HG02642 (cell line): ENCODE results near the gene ITIH4.

ENCODE experiments used
- ATAC-seq: cut with Tn5 transposase; IDR thresholded peaks from one replicate; pipeline ENCODE4 v1.9.1; 2021; ENCODE audit warnings: mild to moderate bottlenecking; ENCODE audit not compliant: unreplicated experiment, poor library complexity

ITIH4 gene

GRCh38 chr3:52830535-52831258 is at the start of gene ITIH4:
Gene ITIH4, minus strand, starts transcription at chr3:52830672. Its CDS starts 30 bp downstream, at chr3:52830642.
- ATAC-seq, result no peak

DNA sequence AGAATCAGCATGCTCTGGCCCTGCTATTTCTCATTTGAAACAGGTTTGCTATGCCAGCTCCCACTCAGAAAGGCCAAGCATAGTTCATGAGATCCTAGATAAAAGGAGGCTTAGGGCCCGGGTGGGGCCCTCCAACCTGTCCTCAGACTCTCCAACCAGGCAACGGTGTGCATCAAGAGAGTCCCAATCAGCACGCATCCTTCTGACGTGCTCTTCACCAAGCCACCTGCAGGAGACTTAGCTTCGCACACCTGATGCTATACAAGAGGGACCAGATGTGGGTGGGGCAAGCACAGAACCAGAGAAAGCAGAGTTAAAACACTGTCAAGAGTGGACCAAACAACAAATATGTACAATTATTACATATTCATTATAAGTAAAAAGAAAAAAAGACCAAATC is 49.6 kb upstream of the ITIH4 start:
- ATAC-seq, result peak; percentile 7

DNA sequence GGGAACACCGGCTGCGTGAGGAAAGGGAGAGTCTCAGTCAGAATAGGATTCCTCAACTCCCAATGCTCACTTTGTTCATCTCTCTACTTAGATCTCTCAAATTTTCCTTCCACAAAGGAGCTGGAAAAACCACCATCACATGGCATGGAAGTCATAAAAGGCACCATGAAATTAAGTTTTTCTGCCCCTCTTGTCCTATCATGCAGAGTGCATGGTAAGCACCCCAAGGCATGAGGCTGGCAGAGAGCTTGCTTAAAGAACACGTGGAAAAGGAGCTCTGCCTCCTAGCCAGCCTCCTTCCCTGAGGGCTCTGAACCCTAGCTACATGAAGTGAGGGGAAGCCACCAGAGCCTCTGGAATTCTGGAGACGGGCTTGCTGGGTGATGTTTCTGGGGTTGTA is 49.1 kb upstream of the ITIH4 start:
- no peak for ATAC-seq

- ATAC-seq, result no peak
Observed at GRCh38 chr3:52879090-52879489, 48.6 kb upstream of the ITIH4 start.

DNA sequence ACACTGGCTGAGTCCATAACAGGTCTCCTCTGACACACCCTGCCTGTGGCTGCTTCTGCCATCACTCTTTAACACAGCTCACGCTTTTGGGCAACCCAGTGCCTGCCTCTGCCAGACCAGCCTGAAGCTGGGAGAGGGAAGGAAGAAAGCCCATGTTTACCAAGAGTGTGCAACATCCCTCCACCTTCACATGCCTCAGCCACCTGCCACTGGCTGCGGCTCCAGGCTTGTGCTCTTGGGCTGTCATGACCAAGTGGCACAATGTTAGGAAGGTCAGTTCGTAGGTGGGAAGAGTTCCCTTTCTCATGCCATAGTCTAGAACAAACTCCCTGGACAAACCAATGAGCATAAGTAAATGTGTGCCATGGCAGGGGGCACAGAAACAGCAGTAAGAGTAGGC is 46.6 kb upstream of the ITIH4 start:
- ATAC-seq, result no peak

DNA sequence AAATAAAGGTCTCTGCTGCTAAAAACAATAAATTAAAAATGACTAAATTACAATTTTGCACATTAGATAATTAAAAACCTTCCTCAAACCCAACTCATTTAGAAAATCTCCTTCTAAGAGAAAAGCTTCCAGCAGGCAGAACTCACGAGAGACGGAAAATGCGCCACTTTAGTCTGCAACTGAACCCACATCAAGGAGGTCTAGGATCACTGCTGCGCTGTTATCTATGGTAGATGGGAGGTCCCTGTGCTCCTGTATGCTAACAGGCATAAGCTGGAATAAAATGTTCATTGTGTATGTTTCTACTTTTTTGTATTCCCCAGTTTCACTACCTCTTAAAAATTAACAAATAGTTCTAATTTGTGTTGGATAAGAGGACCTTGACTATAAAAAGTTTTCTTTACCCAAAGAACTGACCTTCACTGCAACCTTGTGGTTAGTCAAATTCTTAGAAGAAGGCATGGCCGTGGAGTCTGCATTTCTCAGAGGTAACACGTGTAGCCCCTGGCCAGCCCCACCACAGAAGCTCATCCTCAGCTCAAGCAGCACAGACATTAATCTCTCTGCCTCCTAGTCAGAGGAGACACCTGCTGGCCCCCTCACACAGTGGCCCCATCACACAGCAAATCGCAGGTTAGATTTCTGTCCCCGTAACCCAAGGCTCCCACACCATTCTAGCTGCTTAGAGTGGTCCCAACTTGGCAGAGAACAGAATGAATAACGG is 44.6 kb upstream of the ITIH4 start:
- no peak for ATAC-seq

DNA sequence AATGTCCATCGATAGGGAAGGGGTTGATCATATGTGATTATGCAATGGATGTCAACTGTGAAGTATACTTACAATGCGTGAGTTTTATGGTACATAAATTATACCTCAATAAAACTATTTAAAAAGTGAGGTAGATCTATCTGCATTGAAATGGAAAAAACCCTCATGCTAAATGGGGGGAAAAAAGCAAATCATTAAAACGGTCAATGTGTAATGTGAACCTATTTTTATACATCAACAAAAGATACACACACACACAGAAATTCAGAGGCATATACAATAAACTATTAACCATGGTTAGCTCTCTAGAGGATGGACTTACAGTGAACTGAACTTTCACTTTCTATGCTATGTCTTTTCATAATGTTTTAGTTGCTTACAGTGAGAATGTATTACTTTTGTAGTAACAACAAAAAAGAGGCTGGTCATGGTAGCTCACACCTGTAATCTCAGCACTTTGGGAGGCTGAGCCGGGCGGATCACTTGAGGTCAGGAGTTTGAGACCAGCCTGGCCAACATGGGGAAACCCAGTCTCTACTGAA is 43.8 kb upstream of the ITIH4 start:
- no peak for ATAC-seq

DNA sequence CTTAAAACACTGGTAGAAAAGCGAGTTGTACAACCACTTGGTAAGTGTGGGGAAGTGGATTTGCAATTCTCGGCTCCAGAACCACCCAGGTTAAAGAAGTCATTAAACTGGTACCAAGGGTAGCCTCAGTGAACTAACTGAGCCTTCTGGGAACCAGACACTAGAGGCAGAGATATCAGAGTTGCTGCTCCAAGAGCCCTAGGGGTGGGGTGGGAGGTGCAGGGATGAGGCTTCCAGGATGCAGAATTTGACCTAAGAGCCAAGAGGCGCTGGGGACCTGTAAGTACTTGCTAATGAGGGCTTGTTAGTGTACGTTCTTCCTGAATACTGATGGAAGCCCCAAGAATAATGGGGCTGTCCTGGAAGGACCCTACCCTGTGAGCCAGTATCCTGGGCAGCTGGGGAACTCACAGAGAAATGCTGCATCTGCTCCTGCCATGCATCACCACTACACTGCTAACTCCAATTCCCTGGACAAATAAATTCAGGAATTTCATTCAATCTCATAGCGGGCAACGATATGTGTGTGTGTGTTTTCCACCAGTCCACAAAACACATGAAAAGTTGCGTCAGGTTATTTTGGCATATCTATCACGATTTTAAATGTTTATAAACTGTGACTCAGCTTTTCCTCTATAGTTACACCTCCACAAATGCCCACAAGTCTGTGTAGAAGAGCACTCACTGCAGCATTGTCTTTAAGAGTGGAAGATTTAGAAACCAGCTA is 43.1 kb upstream of the ITIH4 start:
- no peak for ATAC-seq

GRCh38 chr3:52872245-52872644 is 41.8 kb upstream of the ITIH4 start:
- ATAC-seq, result no peak

GRCh38 chr3:52871761-52872160 is 41.3 kb upstream of the ITIH4 start:
- ATAC-seq, result no peak

- ATAC-seq, result no peak
Observed at GRCh38 chr3:52870471-52870870, 40.0 kb upstream of the ITIH4 start.

DNA sequence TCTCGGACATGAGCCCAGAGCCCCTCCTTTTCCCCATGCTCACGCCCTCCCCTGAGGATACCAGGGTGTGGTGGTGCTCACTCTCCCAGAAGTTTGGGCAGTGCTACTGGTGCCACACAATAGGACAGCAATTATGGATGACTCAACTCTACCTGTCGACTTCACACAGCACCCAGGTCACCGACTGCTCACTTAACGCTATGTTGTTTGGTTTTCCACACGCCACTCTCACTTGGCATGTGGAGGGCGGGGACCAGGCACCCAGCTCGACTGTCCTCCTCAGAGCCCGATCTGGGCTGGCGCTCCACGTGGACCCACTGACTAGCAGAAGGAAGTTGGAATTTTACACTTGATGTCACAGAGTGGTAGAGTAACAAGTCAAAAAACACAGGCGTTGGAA is 36.0 kb upstream of the ITIH4 start:
- no peak for ATAC-seq

DNA sequence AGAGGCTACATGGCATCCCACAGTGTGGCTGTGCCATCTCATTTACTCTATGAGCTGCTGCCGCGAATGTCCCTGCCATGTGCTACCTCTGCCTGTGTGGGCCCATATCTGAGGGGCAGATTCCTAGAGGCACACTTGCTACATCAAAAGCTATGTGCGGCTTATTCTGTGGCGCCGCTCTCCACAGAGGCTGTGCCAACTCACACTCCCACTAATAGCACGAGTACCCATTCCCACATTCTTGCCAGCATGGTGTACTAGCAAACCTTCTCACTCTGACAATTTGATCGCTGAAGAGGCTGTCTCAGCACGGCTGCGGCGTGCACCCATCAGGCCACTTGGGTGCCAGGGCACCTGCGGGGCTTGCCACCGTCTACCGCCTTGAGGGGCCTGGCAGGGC is 35.5 kb upstream of the ITIH4 start:
- no peak for ATAC-seq

GRCh38 chr3:52860424-52860768 is 29.9 kb upstream of the ITIH4 start:
- ATAC-seq, result no peak

DNA sequence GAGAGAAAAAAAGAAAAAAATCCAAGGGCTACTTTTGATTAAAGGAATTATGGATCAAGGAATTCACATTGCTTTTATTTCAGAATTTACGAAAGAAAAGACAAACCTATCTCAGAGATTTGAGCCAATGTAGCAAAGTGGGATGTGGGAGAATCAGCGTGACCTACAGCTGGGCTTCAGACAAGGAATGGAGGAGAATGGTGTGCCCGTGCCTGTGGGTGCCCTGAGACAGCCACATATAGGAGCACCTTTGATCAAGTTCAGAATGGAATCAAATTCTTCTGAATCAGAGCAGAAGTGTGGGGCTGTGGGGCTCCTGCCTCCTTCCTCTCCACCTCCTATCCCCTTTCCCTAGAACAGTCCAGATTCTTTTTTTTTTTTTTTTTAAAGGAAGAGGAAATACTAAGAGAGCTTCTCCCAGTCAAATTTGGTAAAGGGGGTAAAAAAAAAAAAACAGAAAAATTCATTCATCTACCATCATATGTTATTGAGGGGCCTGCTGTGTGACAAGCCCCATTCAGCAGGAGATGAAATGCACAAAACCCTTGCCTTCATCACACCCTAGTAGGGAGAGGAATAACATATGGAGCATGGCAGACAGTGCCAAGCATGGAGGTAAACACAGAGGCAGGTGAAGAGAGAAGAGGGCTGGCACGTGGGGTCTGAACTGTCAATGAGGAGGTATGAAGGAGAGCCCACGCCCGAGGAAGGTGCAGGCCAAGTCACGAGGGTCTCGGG is 29.4 kb upstream of the ITIH4 start:
- no peak for ATAC-seq

DNA sequence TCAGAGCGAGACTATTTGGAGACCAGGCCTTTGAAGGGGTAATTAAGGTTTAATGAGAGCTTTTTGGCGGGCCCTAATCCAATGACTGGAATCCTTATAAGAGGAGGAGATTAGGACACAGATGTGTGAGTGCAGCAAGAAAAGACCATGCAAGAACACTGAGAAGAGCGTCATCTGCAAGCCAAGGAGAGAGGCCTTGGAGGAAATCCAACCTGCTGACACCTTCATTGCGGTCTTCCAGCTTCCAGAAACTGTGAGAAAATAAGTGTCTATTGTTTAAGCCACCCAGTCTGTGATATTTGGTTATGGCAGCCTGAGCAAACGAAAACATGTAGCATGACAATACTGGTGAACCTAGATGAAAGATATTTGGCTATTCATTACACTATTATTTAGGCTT is 27.4 kb upstream of the ITIH4 start:
- ATAC-seq, result no peak

DNA sequence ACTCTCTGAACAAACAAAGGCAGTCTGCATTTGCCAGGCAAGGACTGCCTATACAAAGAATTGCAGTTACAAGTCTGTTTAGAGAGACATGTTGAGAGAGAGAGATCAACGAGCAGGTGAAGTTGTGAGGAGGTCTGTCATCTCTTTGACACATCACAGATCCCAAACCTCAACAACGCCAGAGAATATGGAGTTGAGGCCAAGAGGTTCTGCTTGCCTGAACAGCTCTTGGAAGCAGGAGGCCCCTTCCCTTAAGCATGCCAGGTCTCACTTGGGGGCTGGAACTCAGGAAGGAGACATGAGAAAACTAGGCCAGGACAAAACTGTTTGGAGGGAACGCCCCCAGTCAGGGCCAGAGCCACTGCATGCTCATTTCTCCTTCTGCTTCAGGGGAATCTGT is 26.7 kb upstream of the ITIH4 start:
- ATAC-seq, result no peak

DNA sequence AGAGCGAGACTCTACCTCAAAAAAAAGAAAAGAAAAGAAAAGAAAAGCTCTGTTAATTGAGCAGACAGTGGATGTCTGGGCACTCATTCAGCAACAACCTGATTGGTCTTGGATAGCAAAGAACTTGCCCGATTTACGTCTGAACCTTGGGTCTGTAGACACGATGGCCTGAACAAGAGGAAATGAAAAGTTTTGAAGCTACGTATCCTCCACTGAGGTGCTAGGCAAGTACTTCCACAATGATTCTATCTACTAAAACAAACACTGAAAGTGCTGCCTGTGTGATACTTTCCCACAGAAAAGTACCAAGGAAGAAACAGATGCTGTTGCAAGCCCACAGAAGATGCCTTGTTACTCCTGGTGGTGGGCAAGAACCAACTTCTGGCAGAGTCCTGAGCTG is 26.2 kb upstream of the ITIH4 start:
- no peak for ATAC-seq

DNA sequence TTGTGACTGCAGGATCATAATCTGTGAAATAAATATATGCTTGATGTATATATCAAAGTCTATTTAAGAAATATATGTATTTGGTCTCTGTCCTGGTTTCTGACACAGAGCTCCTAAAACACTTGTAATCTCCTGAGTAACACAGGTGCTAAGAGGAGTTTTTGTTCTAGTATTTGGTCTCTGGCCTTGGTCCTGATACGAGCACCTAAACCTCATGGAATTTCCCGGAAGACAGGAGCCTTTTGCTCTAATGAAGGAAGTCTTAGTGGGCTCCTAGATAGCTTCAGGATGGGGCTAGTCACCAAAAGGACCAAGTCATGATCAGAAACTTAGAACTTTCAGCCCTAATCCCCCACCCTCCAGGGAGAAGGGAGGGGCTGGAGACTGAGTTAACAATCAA is 23.5 kb upstream of the ITIH4 start:
- ATAC-seq, result no peak

DNA sequence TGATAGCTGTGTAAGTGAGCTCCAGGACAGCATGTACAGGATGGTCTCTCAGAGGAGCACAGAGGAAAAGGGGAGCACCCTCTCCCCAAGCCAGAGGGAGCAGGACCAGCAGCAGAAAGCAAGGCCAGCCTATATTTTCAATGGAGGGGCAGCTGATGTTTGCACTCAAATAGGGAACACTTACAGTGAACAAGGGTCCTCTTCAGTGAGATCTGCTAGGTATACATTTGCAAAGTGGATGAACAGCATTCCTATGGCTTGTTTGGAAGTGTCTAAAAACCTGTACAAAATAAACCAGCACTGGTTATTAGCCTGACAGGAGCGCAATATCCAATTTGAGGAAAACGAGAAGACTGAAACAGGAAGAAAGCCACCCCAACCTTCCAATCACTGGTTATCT is 21.9 kb upstream of the ITIH4 start:
- ATAC-seq, result no peak

GRCh38 chr3:52851348-52851747 is 20.9 kb upstream of the ITIH4 start:
- no peak for ATAC-seq
